IPS DF 6.9 (cell line): Measurements from ENCODE around the gene MTCL3.
"Not testable (repeated sequence)": the region's sequence is repeated elsewhere in the genome, so short reads cannot be mapped to it uniquely, and the experiment has no call there.

ENCODE experiments used
- DNase-seq: peaks from one replicate; pipeline ENCODE4 v3.0.0-alpha.2; 2013; ENCODE audit warnings: low read depth, low spot score
- H3K27ac ChIP-seq: one replicate; pipeline ENCODE4 v1.5.1; 2013; ENCODE audit warnings: low read length, control low read depth
- H3K27me3 ChIP-seq: 2 replicates; pipeline ENCODE4 v1.6.1; 2013; ENCODE audit warnings: mild to moderate bottlenecking, low read length; ENCODE audit not compliant: control insufficient read depth, insufficient read depth
- H3K36me3 ChIP-seq: 2 replicates; pipeline ENCODE4 v1.6.1; 2013; ENCODE audit warnings: low read length; ENCODE audit not compliant: control insufficient read depth, insufficient read depth
- H3K4me1 ChIP-seq: 2 replicates; pipeline ENCODE4 v1.6.1; 2013; ENCODE audit warnings: low read length; ENCODE audit not compliant: control insufficient read depth, insufficient read depth
- H3K4me3 ChIP-seq: 2 replicates; pipeline ENCODE4 v1.5.1; 2013; ENCODE audit warnings: mild to moderate bottlenecking, low read length
- H3K9me3 ChIP-seq: 2 replicates; pipeline ENCODE4 v1.6.1; 2013; ENCODE audit warnings: low read length, inconsistent platforms; ENCODE audit not compliant: control insufficient read depth, insufficient read depth
- WGBS: extraction: QIAGEN DNeasy Blood & Tissue Kit; methylation state at CpG from one replicate; pipeline ENCODE4 v1.1.7; 2013; ENCODE audit warnings: mixed read lengths, missing lambda C conversion rate; ENCODE audit not compliant: insufficient read length, insufficient coverage; 5-methylcytosine and 5-hydroxymethylcytosine counted together

Gene MTCL3

DNA sequence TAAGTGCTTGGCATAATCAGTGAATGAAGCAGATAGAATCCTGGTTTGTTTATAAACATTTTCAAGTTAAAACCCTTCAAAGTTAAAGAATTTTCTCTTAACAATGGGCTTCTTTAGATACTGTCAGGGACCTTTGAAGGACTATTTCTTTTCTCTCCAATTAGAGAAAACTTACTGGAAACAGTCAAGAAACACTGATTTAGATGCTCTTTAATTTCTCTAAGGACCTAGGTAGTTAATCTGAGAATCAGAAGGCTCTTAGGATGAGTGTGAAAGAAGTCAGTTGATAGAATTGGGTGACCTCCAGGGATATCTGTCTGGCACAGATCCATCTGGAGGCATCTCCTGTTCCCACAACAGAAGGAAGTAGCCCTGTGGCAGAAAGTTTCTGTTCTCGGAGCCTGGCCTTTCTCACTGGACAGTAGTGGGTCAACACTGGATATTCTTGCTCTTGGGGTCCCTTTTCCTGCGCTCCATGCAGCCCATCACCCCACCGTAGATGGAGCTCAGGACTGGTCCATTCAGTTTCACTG, 82.5 kb downstream of the MTCL3 start:
- Histone ChIP-seq H3K27me3 (no peaks in the 10 kb centered on the region), H3K4me3 (no peak overlapping the region), H3K36me3 (no peaks in the 10 kb centered on the region), H3K4me1 (no peaks in the 10 kb centered on the region), H3K9me3 (no peaks in the 10 kb centered on the region), H3K27ac (no peak overlapping the region)
- no CpG with 5 or more reads among the region's 3 CpGs for WGBS
- no peak for DNase-seq

DNA sequence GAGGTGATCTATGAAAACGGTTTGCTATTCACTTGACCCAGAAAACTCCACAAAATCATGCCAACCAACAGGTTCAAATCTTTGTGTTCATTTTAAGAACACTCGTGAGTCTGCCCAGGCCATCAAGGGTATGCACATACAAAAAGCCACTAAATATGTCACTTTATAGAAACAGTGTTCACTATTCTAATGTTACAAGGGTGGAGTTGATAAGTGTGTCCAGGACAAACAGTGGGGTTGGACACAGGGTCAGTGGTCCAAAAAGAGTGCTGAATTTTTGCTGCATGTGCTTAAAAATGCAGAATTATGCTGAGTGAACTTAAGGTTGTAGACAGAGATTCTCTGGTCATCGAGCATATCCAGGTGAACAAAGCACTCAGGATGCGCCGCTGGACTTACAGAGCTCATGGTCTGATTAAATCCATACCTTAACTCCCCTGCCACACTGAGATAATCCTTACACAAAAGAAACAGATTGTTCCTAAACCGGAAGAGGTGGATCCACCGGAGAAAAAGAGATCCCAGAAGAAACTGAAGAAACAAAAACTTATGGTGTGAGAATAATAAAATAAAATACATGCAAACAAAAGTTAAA, 83.4 kb downstream of the MTCL3 start:
- Histone ChIP-seq H3K4me3 (no peak overlapping the region), H3K27ac (no peak overlapping the region), H3K27me3 (no peaks in the 10 kb centered on the region), H3K36me3 (no peaks in the 10 kb centered on the region), H3K9me3 (no peaks in the 10 kb centered on the region), H3K4me1 (no peaks in the 10 kb centered on the region)
- no peak for DNase-seq
- whole genome bisulfite sequencing, result no CpG with 5 or more reads among the region's 7 CpGs

DNA sequence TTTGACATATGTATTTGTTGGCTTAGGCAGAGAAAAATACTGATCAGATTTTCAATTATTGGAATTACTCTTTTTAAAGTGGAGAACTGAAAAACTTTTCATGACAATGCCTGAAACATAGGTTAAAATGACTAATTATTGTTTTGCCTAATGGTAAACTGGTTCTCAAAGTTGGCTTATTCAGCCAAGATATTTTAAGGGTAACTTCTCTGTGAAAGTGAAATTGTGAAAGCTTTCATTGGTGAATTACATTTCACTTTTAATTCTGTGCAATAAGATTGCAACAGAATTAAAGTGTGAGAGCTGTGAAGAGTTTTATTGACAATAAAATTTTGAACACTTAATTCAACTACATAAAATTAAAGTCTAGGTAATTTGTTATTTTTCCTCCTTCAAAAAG, 84.5 kb downstream of the MTCL3 start:
- no peaks in the 10 kb centered on the region for H3K4me1 ChIP-seq
- no peaks in the 10 kb centered on the region for H3K9me3 ChIP-seq
- no peak overlapping the region for H3K4me3 ChIP-seq
- no peaks in the 10 kb centered on the region for H3K36me3 ChIP-seq
- no peaks in the 10 kb centered on the region for H3K27me3 ChIP-seq
- no peak overlapping the region for H3K27ac ChIP-seq
- no peak for DNase-seq

DNA sequence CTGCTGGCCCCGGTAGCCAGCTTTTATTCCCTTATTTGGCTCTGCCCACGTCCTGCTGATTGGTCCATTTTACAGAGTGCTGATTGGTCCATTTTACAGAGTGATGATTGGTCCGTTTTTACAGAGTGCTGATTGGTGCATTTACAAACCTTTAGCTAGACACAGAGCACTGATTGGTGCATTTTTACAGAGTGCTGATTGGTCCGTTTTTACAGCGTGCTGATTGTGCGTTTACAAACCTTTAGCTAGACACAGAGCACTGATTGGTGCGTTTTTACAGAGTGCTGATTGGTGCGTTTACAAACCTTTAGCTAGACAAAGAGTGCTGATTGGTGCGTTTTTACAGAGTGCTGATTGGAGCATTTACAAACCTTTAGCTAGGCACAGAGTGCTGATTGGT, 90.6 kb downstream of the MTCL3 start:
- not testable (repeated sequence) for H3K27me3 ChIP-seq, H3K27ac ChIP-seq, H3K36me3 ChIP-seq, H3K4me3 ChIP-seq, DNase-seq, H3K9me3 ChIP-seq, H3K4me1 ChIP-seq
- WGBS, result no CpG with 5 or more reads among the region's 9 CpGs

GRCh38 chr6:127423921-127424320, 95.2 kb downstream of the MTCL3 start:
- no peak for DNase-seq
- Histone ChIP-seq H3K27me3 (no peaks in the 10 kb centered on the region), H3K27ac (no peak overlapping the region), H3K9me3 (no peaks in the 10 kb centered on the region), H3K36me3 (no peaks in the 10 kb centered on the region), H3K4me3 (no peak overlapping the region), H3K4me1 (no peaks in the 10 kb centered on the region; the same call in 1 of the 2 replicates)
- no CpG with 5 or more reads among the region's 2 CpGs for WGBS
